Superior temporal gyrus (tissue), 1 donor: ENCODE measurements around the gene TBC1D22A.

Source experiments
- DNase-seq: peaks from one replicate; pipeline ENCODE4 v3.0.0-alpha.2; 2016; ENCODE audit errors: extremely low spot score

TBC1D22A gene

DNA sequence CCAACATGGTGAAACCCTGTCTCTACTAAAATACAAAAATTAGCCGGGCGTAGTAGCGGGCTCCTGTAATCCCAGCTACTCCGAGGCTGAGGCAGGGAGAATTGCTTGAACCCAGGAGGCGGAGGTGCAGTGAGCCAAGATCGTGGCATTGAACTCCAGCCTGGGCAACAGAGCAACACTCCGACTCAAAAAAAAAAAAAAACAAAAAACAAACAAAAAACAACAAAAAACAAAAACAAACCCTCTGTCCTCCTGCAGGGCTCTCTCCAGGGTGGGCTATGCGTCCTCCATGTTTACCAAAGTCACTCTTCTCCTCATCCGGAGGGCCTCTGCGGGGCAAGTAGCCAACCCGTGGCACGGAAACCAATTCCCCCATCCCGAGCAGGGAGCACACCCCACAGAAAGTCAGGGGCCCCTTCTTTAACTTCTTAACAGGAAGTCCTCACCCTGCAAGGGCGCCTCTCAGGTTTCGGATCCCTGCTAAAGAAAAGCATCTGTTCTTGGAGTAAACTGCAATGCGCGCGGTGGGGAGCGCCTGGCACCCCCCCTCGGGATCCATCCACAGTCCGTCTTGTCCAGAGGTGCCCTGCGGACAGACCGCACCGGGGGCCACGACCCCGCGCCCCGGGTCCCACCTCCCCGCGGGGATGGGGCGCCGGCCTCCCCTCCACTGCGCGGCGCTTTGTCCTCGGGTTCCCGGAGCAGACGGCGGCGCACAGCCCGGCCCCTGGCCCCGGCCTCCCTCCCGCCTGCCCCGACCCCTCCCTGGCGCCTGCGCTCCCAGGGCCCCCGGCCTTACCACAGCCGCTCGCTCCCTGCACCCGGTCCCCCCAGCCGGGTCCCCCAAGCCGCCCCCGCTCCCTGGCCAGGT is 25.1 kb upstream of the TBC1D22A start:
- no peak for DNase-seq

DNA sequence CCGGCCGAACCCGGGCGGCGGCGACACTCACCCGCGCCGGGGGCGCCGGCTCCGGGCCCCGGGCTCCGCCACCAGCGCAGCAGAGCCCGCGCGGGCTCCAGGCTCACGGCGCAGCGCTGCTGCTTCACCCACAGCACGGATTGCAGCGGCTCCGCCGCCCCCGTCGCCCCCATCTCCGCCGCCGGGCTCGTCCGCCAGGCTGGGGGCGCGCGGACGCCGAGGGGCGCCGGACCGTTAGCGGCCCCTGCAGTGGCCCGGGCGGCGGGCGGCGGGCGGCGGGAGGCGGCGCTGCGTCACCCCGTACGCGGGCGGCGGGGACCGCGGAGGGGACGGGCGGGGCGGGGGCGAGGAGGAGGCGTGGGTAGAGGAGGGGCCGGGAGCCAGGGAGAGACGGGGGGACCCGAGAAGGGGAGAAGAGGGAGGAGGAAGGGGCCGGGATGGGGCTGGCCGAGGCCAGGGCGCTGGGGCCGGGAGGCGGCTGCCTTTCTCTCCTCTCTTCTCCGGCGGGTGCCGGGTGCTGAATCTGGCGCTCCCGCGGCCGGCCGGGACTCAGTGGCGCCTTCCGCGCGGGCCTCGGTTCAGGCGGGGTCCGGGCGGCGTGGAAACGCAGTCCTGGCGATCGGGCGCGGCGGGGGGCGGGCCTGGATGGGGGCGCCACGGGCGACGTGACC is 24.3 kb upstream of the TBC1D22A start, which contains the start of gene CERK:
TSS of gene CERK (minus strand) at position 277 of the 671 bp plus-strand sequence. CDS start at position 173, 104 bp downstream.
- no peak for DNase-seq

DNA sequence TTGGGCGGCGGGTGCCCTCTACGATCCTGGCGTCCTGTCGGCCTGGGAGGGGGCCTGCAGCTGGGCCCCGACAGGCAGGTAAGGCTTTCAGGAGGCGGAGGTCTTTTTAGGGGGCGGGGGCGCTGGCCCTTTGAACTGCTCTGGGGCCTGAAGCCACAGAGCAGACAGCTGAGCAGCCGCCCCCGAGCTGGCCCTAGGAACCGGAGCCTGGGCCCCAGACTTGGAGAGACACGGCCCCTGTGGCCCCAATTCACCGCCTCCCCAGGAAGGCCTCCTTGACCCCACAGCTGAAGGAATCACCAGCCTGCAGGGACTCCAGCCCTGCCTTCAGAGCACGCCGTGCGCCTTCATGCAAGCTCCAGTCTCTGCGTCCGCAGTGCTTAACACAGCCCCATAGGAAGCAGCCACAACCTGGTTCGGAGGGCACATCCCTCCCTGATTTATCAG is 23.8 kb upstream of the TBC1D22A start:
- no peak for DNase-seq

DNA sequence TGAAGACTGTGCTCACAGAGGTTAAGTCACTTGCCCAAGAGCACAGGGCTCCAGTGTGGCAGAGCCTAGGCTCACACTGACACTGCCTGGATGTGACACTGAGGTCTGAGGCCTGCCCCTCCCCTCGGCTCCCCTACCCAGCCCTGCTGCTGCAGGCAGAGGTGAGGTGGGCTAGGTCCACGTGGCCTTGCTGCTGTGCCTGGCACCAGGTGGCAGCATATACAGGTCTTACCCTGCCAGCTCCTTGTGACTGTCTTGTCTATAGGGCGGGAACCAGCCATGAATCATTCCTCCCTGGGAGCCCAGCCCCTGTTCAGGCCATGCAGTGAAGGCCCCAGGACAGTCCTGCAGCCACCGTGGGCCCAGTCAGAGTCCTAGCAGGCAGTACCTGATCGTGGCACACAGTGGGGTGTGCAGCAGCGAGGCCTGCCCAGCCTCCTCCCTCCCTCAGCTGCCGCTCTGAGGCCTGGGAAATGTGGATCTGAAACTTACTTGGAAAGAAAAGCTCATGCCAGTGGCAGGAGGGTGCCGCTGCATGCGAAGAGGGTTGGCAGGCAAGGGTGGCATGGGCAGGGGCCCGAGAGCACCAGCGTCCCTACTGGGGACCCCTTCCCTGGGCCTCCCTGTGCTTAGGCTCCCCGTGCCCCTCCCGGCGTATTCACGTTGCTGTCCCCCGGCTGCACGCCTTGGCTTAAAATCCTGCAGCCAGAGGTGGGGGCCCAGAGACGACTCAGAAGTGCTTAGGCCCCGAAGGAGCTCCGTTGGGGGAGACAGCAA is 23.2 kb upstream of the TBC1D22A start:
- DNase-seq, result no peak

DNA sequence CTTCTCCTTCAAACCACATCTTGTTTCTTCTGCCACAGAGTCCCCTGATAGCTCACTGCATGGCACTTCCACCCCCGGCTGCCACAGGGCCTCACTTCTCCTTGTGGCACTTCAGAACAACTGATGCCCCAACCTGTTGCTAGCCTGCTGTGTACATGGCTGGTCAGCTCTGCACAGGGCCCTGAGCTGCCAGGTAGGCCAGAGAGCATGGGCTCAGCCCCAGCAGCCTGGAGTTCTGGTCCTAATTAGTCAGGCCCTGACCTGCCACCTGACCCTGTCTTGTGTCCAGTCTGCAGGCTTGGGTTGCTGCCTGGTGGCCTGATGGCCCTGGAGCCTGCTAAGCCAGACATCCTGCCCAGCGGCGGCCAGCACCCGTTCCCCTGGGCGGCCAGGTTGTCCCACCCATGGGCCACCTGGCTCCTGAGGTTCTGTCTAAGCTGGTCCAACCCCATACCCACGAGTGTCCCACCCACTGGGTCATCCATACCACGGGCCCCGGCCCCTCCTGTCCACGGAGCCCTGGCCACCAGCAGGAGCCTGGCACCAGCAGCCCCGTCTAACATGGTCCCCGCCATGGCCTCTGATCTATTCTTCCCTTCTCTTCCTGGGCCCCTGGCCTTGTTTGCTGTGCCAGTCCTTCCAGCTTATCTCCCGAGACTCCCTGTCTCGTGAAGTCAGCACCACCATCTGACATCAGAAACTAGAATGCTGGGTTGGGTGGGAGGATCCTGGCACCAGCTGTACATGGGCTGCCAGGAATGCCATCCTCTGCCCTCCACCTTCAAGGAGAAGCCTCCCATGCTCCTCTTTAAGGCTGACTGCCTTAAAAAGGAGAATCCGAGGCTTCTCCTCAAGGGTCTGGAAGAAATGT is 21.3 kb upstream of the TBC1D22A start:
- no peak for DNase-seq

DNA sequence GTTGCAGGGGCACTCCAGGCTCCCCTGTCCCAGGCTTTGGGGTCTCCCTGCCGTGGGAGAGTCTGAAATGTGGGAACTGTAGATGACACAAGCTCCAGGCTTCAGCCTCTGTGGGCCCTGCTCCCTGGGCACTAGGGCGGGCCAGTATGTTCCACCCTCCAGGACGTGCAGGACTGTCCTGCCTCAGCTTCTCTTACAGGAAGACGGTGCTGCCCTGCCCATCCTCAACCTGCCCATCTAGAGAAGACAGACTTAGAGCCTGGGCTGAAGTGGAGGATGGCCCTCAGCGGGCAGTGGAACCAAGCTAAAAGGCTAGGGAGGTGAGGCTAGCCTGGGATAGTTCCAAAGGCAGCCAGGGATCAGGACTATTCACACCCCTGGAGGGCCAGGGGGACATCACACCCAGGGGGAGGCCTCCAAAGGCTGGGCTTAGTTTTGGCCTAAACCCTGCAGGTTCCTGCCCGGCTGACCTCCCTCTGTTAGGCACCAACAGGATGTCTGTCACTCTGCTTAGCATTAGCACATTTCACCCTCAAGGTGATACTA is 20.4 kb upstream of the TBC1D22A start:
- DNase-seq, result no peak

DNA sequence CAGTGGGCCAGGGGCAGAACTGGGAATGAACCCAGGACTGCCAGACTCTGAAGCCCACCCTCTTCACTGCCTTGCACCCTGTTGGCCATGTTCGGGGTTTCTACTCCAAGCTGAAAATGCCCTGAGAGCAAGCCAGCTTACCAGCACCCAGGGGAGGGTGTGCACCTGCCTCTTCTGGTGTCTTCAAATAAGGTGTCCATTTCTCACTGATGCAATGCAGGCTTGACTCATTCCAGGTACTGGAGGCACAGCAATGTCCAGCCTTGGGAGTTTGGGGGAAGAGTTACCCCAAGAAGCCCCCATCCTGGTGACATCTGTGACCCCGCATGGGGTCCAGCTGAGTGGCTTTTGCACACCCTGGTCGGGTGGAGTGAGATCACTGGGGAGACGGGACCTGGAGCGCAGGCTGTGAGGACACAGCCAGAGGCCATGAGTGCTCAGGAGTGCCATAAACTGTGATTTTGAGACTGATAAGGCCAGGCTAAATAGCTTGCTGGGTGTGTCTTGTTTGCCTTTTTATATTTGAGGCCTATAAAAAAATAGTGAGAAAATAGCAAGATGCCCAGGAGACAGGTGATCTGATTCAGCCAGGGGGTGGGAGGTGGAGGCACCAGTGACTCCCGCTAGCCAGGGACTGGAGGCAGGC is 19.8 kb upstream of the TBC1D22A start:
- no peak for DNase-seq

DNA sequence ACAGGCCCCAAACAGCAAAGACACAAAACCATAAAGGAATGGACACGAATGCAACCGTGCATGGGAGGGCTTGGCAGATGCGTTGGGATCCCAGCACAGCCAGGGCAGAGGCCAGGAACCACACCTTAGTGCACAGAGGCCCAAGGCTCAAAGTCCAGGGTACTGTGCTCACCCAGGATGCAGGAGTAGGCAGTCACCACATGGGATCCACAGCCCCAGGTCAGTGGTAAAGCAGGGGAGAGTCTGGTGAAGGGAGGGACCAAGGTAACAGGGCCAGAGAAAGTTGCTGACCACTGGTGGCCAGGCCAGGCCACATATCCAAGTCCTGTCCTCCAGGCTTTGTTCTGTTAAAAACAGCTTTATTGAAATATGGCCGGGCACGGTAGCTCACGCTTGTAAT is 17.9 kb upstream of the TBC1D22A start:
- DNase-seq, result no peak

DNA sequence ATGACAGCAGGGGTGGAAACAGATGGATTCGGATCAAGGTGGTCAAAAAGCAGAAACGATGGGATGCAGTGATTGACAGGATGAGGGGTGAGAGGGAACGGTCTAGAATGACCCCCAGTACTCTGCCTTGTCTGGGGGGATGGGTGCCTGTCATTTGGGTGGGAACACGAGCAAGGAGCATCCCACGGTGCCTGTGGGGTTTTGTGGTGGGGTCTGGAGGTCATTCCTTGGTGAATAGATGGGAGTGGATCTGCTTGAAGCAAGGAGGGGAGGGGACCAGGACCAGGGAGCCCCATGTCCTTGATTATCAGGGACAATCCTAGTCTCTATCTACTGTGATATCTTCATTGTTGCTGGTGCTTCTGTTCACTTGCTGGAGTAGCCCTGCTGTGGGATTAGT is 16.3 kb upstream of the TBC1D22A start:
- no peak for DNase-seq

DNA sequence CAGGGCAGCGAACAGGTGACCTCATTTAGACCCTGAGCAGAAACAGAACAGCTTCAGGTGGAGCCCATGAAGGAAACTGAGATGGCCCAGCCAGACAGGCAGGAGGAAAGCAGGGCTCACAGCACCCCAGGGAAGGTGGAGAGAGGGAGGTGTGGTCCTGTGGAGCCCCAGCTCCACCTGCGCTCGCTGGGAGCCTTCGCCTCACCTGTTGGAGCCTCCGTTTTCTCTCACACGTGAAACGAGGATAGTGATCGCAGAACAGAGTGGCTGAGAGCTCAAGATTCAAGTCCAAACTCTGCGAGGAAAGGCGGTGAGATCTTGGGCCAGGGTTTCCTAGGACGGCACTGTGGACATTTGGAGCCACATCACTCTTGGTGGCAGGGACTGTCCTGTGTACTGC is 15.8 kb upstream of the TBC1D22A start:
- no peak for DNase-seq

DNA sequence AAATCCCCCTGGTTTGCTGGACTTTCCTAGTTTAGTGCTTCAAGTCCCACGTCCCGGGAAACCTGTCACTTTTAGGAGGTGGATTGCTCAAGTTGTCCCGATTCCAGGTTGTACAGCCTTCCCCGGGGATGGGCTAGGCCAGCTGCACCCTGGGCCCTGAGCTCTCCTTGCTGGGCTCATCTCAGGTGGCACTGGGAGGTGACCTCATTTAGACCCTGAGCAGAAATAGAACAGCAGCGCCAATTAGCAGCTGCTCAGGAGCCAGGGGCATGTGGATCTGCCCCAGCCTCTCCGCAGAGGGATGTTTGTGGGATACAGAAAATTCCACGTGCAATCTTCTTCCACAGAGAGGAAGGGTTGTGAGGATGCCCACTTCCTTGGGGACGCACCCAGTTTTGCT is 14.8 kb upstream of the TBC1D22A start:
- DNase-seq, result no peak

DNA sequence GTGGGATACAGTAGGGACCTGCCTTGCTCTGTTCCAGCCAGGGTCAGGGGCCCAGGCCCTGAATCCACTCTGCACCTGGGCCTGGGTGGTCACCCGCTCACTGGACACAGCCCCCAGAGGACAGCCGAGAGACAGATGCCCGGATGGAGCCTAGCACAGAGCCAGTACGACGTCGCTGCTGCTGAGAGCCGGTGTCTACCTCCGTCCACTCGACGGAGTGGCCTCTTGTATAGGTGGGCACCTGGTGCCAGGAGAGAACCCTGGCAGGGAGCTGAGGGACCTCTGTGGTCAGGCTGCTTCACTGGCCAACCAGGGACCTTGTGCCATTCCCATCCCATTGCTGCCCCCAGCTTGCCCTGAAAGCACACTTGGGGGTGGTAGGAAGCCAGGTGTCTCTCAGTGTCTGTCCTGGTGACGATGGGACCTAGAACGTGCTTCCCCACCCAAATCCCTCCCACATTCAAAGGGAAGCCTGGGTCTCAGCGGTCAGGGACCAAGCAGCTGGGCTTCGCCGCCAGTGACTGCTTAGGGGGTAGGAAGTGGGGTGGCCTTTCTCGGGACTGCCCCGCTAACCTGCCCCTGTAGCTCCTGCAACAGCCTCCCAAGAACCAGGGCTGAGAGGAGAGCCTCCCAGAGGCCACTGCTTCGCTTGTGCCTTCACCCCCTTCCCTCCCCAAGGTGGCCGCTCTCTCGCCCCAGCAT is 14.1 kb upstream of the TBC1D22A start:
- no peak for DNase-seq

DNA sequence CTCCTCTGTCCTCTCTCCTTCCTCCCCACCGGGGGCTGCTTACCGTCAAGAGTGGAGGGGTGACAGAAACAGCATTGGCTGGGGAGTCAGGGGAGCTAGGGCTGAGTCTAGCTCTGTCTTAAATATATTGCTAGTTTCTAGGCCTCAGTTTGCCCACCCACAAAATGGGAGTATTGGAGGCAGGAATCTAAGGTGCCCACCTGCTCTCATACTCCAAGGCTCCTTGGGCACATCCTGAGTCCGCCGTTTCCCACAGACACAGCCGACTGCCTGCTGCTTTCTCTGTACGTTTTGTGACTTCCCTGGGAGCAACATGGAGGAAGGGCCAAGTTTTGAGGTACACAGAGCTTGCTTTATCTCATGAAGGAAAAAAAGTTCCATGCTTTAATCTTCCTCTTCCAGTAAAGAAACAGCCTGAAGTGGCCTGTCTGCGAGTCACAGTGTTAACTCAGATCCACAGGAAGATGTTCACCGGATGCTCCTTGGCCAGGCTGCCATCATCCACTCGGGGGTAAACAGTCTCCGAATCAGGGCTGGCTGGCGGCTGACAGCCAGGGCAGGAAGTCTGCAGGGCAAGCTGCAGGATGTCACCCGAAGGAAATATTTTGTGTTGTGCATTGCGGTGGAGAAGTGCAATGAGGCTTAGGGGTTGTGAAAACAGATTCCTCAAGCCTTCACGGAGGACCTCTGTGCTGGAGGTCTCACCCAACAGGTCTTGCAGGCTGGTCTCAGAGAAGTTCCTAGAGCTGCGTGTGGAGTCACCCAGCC is 13.4 kb upstream of the TBC1D22A start:
- no peak for DNase-seq

DNA sequence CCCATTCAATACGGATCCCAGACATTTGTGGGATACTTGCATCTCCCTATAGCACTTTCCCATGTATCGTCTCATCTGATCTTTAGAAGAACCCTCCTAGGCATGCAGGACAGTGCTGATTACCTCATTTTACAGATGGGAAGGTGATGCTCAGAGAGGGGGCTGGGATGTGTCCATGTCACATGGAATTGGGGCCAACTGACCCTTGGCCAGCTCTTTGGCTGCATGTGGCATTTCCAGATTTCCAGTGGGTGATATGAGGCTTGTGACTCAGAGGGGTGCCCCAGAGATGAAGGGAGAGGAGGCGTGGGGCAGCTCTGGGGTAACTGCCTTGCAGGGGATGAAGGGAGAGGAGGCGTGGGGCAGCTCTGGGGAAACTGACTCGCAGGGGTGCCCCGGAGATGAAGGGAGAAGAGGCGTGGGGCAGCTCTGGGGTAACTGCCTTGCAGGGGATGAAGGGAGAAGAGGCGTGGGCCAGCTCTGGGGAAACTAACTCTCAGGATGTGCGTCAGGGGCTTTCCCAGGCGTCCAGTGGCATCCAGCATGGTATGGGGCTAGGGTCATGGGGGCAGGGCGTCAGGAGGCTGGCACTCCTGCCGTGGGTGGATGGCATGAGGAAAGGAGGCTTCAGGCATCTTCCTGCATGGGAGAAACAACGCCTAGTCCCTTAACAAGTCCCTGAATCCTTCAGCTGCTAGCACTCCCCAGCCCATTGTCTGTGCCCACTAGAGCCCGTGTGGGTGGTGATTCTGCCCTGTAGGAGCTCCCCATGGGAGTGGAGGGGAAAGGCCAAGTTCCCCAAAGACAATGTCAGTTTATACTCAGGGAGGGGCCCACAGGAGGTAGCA is 12.5 kb upstream of the TBC1D22A start:
- DNase-seq, result no peak

DNA sequence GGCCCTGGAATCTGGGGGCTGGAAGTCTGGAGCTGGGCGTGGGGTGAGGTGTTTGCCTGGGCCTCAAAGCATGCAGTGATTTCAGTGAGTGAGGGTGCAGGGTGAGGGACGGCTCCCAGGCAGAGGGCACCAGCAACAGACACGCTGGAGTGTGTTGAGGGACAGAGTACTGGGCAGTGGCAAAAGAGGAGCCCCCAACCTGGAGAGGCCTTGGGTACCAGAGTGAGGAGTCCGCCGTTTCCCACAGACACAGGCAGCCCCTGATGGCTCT is 12.0 kb upstream of the TBC1D22A start:
- DNase-seq, result no peak

DNA sequence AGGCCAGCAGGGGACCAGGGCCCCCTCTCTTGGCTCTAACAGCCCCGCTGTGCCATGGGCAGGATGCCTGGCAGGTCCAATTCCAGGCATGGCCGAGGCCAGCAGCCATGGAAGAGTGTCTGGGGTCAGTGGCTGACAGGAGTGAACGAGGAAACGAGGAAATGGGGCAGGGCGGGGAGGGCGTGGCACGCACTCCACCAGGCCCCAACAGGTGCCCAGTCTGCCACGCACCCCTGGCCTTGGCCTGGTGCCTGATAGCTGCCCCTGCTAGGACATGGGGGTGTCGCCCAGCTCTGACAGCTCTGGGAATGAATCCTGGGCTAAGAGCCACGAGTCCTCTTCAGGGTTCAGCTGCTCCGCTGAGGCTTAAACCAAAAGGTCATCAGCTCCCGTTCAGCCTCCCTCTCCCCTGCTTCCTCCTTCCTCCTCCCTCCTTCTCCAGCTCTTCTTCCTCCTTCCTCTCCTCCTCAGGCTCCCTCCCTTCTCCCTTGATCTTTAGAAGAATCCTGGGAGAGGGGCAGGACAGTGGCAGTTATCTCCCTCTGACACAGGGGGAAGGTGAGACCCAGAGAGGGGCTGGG is 11.5 kb upstream of the TBC1D22A start:
- DNase-seq, result no peak

DNA sequence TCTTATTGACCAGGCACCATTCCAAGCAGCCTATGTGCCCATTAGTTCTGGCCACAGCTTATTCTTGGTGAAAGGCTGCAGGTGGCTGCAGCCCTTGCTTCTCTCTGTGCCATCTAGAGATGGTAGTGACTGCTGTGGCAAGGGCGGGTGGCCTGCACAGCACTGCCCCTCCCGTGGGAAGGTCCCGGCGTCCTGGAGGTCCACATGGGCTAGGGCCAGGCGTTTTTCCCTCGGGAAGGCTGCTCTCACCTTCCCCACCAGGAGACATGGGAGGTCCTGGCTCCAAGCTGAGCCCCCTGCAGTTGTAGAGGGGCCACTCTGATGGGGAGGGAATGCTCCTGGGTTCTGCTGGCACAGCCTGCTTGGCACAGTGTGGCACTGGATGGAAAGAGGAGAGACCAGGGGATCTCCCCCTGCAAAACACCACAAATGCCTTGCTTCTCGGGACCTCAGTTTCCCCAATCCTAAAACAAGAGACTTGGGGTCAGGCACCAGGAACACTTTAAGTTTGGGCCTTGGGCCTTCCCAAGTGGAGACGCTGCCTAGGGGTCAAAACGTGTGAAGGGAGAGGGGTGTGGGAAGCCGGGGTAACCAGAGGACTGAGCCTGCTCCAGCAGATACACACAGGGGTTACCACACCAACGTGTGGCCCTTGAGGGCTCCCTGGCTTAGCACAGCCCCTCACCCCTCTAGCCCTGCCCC is 10.0 kb upstream of the TBC1D22A start:
- DNase-seq, result no peak

DNA sequence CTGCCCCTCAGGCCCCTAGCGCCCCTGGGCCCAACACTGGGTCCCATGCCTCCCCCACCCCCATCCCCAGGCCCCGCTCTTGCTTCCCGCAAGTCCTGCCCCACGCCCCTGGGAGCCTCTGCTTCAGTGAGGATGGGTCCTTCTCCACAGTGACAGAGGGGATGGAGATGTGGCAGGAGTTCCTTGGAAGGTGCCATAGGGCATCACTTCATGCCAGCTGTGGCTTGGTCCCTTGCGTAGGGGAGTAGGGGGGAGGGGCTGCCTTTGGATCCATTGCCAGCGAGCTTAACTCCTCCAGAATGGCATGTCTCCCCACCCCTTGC is 9.5 kb upstream of the TBC1D22A start:
- no peak for DNase-seq
